Measurements from ENCODE around the gene CBFB.

The CBFB gene

GRCh38 chr16:67084345-67085028 lies 55.5 kb downstream of the CBFB start:
- Mint-ChIP-seq H3K4me1 (ENCODE audit: low read depth) (peaks cover 16% of the 10 kb centered on the region), H3K27ac (no peak overlapping the region), H3K4me3 (no peak overlapping the region), H3K36me3 (ENCODE audit: low read depth) (peaks cover 33% of the 10 kb centered on the region), H3K27me3 (ENCODE audit: low read depth) (no peaks in the 10 kb centered on the region), H3K9me3 (no peaks in the 10 kb centered on the region)
- DNase-seq (ENCODE audit: low spot score) = no peak

GRCh38 chr16:67086822-67087221 lies 57.9 kb downstream of the CBFB start:
- no peak for DNase-seq (ENCODE audit: low spot score)

GRCh38 chr16:67087291-67087690 lies 58.3 kb downstream of the CBFB start:
- Mint-ChIP-seq H3K4me1 (ENCODE audit: low read depth) (peaks cover 14% of the 10 kb centered on the region), H3K4me3 (no peak overlapping the region), H3K27ac (no peak overlapping the region), H3K9me3 (no peaks in the 10 kb centered on the region), H3K27me3 (ENCODE audit: low read depth) (no peaks in the 10 kb centered on the region), H3K36me3 (ENCODE audit: low read depth) (peaks cover 34% of the 10 kb centered on the region)
- DNase-seq (ENCODE audit: low spot score) = no peak

More at GRCh38 chr16:67086822-67087221, 57.9 kb downstream of the CBFB start:
- Mint-ChIP-seq H3K4me3 (no peak overlapping the region), H3K36me3 (ENCODE audit: low read depth) (peaks cover 30% of the 10 kb centered on the region), H3K4me1 (ENCODE audit: low read depth) (peaks cover 10% of the 10 kb centered on the region), H3K27me3 (ENCODE audit: low read depth) (no peaks in the 10 kb centered on the region), H3K27ac (peak overlapping the region; percentile 19), H3K9me3 (no peaks in the 10 kb centered on the region)

- Mint-ChIP-seq H3K4me3 (no peak overlapping the region), H3K4me1 (ENCODE audit: low read depth) (peaks cover 14% of the 10 kb centered on the region), H3K27me3 (ENCODE audit: low read depth) (no peaks in the 10 kb centered on the region), H3K36me3 (ENCODE audit: low read depth) (peaks cover 36% of the 10 kb centered on the region), H3K9me3 (no peaks in the 10 kb centered on the region), H3K27ac (no peak overlapping the region)
- DNase-seq (ENCODE audit: low spot score) = no peak
Measured at GRCh38 chr16:67087803-67088202, 58.9 kb downstream of the CBFB start.

DNA sequence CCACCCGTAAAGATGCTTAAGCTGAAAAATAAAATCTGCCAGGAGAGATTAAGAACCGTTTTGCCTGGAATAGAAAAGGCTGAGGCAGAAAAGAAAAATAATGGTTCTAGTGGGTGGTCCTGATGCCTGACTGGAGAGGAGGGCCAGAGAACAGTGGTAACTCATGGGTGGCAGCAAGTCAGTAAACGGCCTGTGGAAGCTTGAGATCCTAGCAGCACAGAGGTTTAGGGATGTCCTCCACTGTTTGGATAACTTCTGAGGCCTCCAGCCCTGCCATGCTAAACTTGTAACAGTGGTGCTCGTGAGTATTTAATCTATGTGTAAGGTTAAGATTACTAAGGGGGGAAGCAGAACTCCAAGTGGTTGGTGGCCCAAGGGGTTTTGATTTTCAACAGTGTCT lies 59.6 kb downstream of the CBFB start:
- no peak for DNase-seq (ENCODE audit: low spot score)
- H3K9me3 Mint-ChIP-seq = no peaks in the 10 kb centered on the region
- no peak overlapping the region for H3K4me3 Mint-ChIP-seq
- no peak overlapping the region for H3K27ac Mint-ChIP-seq
- H3K36me3 Mint-ChIP-seq (ENCODE audit: low read depth) = peaks cover 37% of the 10 kb centered on the region
- H3K4me1 Mint-ChIP-seq (ENCODE audit: low read depth) = peaks cover 14% of the 10 kb centered on the region
- H3K27me3 Mint-ChIP-seq (ENCODE audit: low read depth) = no peaks in the 10 kb centered on the region

DNA sequence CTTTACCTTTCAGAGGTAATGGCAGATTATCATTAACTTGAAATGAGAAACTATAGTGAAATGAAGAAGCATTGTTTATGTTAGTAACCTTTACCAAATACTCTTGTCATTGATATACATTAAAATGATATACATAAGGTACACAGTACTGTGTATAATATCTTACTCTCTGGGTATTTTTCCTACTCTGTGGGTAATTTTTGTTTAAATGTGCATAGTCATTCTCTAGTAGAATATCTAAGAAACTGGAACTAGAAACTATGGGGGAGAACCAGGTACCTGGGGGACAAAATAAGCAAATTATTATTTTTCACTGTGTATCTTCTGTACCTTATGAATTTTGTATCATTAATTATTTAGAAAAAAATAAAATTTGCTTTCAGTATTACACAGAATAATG lies 60.2 kb downstream of the CBFB start:
- Mint-ChIP-seq H3K27ac (no peak overlapping the region), H3K36me3 (ENCODE audit: low read depth) (peaks cover 42% of the 10 kb centered on the region), H3K27me3 (ENCODE audit: low read depth) (no peaks in the 10 kb centered on the region), H3K4me3 (no peak overlapping the region), H3K9me3 (no peaks in the 10 kb centered on the region), H3K4me1 (ENCODE audit: low read depth) (peaks cover 16% of the 10 kb centered on the region)
- no peak for DNase-seq (ENCODE audit: low spot score)

- no peak overlapping the region for H3K27ac Mint-ChIP-seq
- no peaks in the 10 kb centered on the region for H3K9me3 Mint-ChIP-seq
- DNase-seq (ENCODE audit: low spot score) = no peak
Measured at GRCh38 chr16:67091906-67092566, 63.1 kb downstream of the CBFB start.

DNA sequence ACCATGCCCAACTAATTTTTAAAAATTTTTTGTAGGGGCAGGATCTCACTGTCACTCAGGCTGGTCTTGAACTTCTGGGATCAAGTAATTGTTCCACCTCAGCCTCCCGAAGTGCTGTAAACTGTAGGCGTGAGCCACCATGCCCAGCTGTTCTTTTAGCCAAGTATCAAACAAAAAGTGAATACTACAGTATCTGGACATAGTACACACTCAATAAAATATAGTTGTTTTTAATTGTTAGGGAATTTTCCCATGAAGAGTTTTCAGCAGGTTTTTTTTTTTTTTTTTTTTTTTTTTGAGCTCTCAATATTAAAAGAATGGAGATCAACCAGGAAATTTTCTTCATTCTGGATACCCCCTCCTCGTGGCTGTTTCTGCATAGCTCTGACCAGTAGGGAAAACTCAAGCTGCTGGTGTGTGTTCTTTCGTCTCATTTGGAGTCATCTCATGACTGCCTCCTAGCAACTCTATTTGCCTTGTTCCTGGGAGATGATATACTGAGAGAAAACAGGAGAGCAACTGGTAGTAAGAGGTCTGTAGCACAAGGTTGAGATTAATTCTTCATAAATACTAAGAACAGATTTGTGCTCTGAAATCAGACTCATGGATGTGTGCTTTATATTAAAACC lies 64.3 kb downstream of the CBFB start:
- Mint-ChIP-seq H3K4me1 (ENCODE audit: low read depth) (peaks cover 8% of the 10 kb centered on the region), H3K27me3 (ENCODE audit: low read depth) (no peaks in the 10 kb centered on the region), H3K36me3 (ENCODE audit: low read depth) (peaks cover 31% of the 10 kb centered on the region), H3K4me3 (no peak overlapping the region), H3K9me3 (no peaks in the 10 kb centered on the region), H3K27ac (no peak overlapping the region)
- DNase-seq (ENCODE audit: low spot score) = no peak

More at GRCh38 chr16:67091906-67092566, 63.1 kb downstream of the CBFB start:
- H3K4me3 Mint-ChIP-seq = no peak overlapping the region
- H3K36me3 Mint-ChIP-seq (ENCODE audit: low read depth) = peaks cover 31% of the 10 kb centered on the region
- H3K27me3 Mint-ChIP-seq (ENCODE audit: low read depth) = no peaks in the 10 kb centered on the region
- peaks cover 9% of the 10 kb centered on the region for H3K4me1 Mint-ChIP-seq (ENCODE audit: low read depth)

DNA sequence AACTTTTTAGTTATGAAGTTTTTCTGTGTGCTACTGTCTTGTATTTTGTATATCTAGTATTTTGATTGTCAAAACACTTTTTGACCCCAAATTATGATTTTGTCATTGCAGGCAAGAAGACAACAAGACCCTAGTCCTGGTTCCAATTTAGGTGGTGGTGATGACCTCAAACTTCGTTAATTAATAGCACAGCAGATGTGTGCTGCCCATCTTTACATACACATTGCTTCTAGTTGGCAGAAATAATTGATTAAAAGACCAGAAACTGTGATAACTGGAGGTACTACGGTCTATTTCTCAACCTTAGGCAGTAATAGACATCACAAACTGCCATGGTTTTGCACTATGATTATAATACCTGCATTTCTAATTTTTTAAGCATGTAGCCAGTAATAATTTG lies 69.7 kb downstream of the CBFB start:
- peaks cover 27% of the 10 kb centered on the region for H3K36me3 Mint-ChIP-seq (ENCODE audit: low read depth)
- DNase-seq (ENCODE audit: low spot score) = no peak
- H3K4me3 Mint-ChIP-seq = no peak overlapping the region
- H3K27me3 Mint-ChIP-seq (ENCODE audit: low read depth) = no peaks in the 10 kb centered on the region
- peaks cover 2% of the 10 kb centered on the region for H3K4me1 Mint-ChIP-seq (ENCODE audit: low read depth)
- no peak overlapping the region for H3K27ac Mint-ChIP-seq
- no peaks in the 10 kb centered on the region for H3K9me3 Mint-ChIP-seq

DNA sequence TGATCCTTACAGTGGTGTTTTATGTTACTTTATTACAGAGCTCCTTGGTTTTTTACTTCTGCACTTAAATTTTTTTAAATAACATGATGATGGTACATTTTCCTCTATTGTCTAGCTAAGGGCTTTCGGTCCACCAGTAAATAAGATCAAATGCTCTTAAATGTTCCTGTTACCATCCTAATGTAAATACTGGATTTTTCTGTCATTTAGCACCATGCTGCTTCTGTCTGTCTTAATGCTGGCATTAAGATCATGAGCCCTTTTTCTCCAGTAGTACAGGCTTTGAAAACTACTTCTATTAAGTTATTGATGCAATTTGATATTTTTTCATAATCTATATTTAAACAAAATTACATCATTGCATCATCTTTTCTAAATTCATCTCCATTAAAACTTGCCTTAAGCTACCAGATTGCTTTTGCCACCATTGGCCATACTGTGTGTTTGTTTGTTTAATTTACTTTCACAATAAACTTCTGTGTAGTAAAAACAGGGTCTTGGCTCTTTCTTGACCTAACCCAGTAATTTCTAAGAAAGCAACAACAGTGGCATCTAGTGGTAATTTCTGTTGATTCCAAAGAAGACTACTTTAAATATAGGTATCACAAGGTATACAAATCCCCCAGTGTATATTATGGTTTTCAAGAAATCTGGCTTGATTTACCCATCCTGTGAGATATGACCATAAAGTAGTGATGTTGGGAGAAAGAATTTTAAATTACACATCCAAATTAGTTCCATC lies 71.8 kb downstream of the CBFB start:
- Mint-ChIP-seq H3K9me3 (no peaks in the 10 kb centered on the region), H3K36me3 (ENCODE audit: low read depth) (peaks cover 19% of the 10 kb centered on the region), H3K27ac (no peak overlapping the region)

DNA sequence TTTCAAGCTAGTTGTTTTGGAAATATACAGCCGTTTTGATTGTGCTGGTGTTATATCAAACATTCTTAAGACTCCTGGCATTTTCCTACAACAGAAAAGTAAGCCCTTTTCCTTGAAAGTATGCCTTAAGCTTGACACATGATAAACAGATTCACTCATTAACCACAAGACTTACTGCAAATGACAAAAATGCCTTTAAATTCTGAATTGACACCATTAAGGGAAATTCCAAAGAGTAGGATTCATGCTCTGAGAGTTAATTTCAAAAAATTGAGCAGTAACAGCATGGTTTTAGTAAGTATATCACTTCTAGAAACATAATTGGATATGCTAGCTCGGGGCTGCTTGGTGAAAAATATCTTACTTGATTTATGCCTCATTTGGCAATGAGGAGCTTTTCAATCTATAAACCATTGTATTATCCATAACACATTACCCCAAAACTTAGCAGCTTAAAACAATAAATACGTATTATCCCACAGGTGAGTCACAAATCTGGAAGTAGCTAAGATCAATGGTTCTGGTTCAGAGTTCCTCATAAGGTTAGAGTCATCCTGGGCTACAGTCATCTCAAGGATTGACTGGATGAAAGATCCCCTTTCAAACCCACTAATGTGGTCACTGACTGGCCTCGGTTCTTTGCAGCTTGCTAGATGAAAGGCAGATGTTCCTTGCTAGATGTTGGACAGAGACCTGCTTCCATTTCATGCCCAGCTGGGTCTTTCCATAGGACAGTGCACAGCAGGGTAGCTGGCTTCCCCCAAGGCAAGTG lies 72.5 kb downstream of the CBFB start:
- Mint-ChIP-seq H3K4me1 (ENCODE audit: low read depth) (peaks cover 2% of the 10 kb centered on the region), H3K27me3 (ENCODE audit: low read depth) (no peaks in the 10 kb centered on the region), H3K36me3 (ENCODE audit: low read depth) (peaks cover 19% of the 10 kb centered on the region), H3K27ac (no peak overlapping the region), H3K4me3 (no peak overlapping the region), H3K9me3 (no peaks in the 10 kb centered on the region)
- no peak for DNase-seq (ENCODE audit: low spot score)

More for the DNA sequence above, 71.8 kb downstream of the CBFB start:
- Mint-ChIP-seq H3K27me3 (ENCODE audit: low read depth) (no peaks in the 10 kb centered on the region), H3K4me1 (ENCODE audit: low read depth) (peaks cover 2% of the 10 kb centered on the region), H3K4me3 (no peak overlapping the region)
- DNase-seq (ENCODE audit: low spot score) = no peak

GRCh38 chr16:67104061-67104460 lies 75.1 kb downstream of the CBFB start:
- no peak for DNase-seq (ENCODE audit: low spot score)
- H3K36me3 Mint-ChIP-seq (ENCODE audit: low read depth) = peaks cover 14% of the 10 kb centered on the region
- peaks cover 2% of the 10 kb centered on the region for H3K4me1 Mint-ChIP-seq (ENCODE audit: low read depth)
- H3K27ac Mint-ChIP-seq = no peak overlapping the region
- no peaks in the 10 kb centered on the region for H3K9me3 Mint-ChIP-seq
- no peaks in the 10 kb centered on the region for H3K27me3 Mint-ChIP-seq (ENCODE audit: low read depth)
- H3K4me3 Mint-ChIP-seq = no peak overlapping the region

DNA sequence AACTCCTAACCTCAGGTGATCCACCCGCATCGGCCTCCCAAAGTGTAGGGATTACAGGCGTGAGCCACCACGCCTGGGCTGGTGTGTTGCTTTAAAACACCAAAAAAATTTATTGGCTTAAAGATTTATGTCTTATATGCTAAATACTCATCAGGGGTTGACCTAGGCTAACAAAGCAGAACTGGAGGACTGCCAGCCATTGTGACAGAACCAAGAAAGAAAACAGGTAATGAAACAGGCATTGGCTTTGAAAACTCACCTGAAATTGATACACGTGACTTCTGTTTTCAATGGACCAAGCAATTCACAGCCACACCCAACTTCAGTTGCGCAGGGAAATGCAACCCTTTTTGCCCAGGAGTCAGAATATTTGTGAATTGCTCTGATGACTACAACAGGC lies 75.9 kb downstream of the CBFB start:
- Mint-ChIP-seq H3K27ac (no peak overlapping the region), H3K4me1 (ENCODE audit: low read depth) (peaks cover 7% of the 10 kb centered on the region), H3K9me3 (no peaks in the 10 kb centered on the region), H3K36me3 (ENCODE audit: low read depth) (peaks cover 8% of the 10 kb centered on the region), H3K27me3 (ENCODE audit: low read depth) (no peaks in the 10 kb centered on the region), H3K4me3 (no peak overlapping the region)
- DNase-seq (ENCODE audit: low spot score) = no peak
